BLaER1 (cell line): ENCODE data around the gene CPD.
A peak's percentile ranks its signal among the peaks of the same experiment; 100 is the strongest.

ENCODE experiments used
- H3K27ac ChIP-seq: shearing (Covaris generic); formaldehyde crosslinking; 2 replicates; pipeline ENCODE4 v1.8.1; 2022
- H3K27me3 ChIP-seq: shearing (Covaris generic); formaldehyde crosslinking; 2 replicates; pipeline ENCODE4 v1.8.1; 2022
- H3K36me3 ChIP-seq: shearing (Covaris generic); formaldehyde crosslinking; 2 replicates; pipeline ENCODE4 v1.8.1; 2022
- H3K4me1 ChIP-seq: shearing (Covaris generic); formaldehyde crosslinking; 2 replicates; pipeline ENCODE4 v1.8.1; 2022
- H3K4me2 ChIP-seq: shearing (Covaris generic); formaldehyde crosslinking; 2 replicates; pipeline ENCODE4 v1.8.1; 2022
- H3K4me3 ChIP-seq: shearing (Covaris generic); formaldehyde crosslinking; 2 replicates; pipeline ENCODE4 v1.8.1; 2022
- H3K9ac ChIP-seq: shearing (Covaris generic); formaldehyde crosslinking; 2 replicates; pipeline ENCODE4 v1.8.1; 2022
- H3K9me3 ChIP-seq: shearing (Covaris generic); formaldehyde crosslinking; 2 replicates; pipeline ENCODE4 v1.8.1; 2022
- H4K20me1 ChIP-seq: shearing (Covaris generic); formaldehyde crosslinking; 2 replicates; pipeline ENCODE4 v1.8.1; 2022
- Cebpa-rat ChIP-seq: shearing (Covaris generic); IDR thresholded peaks from 2 replicates; pipeline ENCODE4 v1.8.1; 2022

CPD gene

GRCh38 chr17:30354701-30355100, 24.0 kb upstream of the CPD start:
- Histone ChIP-seq H3K9ac (no peak overlapping the region), H3K27ac (no peak overlapping the region), H4K20me1 (no peaks in the 10 kb centered on the region), H3K4me1 (no peaks in the 10 kb centered on the region), H3K27me3 (no peaks in the 10 kb centered on the region), H3K9me3 (no peaks in the 10 kb centered on the region), H3K36me3 (no peaks in the 10 kb centered on the region), H3K4me2 (no peak overlapping the region), H3K4me3 (no peak overlapping the region)
- TF ChIP-seq Cebpa-rat: no peak

GRCh38 chr17:30357476-30357875, 21.3 kb upstream of the CPD start:
- H3K9me3 ChIP-seq: peaks cover 14% of the 10 kb centered on the region
- no peak overlapping the region for H3K4me3 ChIP-seq
- H3K36me3 ChIP-seq: no peaks in the 10 kb centered on the region
- H3K9ac ChIP-seq: no peak overlapping the region
- H3K4me2 ChIP-seq: no peak overlapping the region
- no peaks in the 10 kb centered on the region for H3K27me3 ChIP-seq
- H3K4me1 ChIP-seq: no peaks in the 10 kb centered on the region
- no peak for TF ChIP-seq Cebpa-rat
- H4K20me1 ChIP-seq: no peaks in the 10 kb centered on the region
- no peak overlapping the region for H3K27ac ChIP-seq

GRCh38 chr17:30358055-30358760, 20.5 kb upstream of the CPD start:
- Histone ChIP-seq H3K4me1 (peaks cover 1% of the 10 kb centered on the region), H3K4me3 (no peak overlapping the region), H4K20me1 (no peaks in the 10 kb centered on the region), H3K27ac (no peak overlapping the region), H3K36me3 (no peaks in the 10 kb centered on the region), H3K27me3 (no peaks in the 10 kb centered on the region), H3K9ac (no peak overlapping the region), H3K9me3 (peaks cover 18% of the 10 kb centered on the region), H3K4me2 (no peak overlapping the region)
- no peak for TF ChIP-seq Cebpa-rat

- Histone ChIP-seq H3K27ac (no peak overlapping the region), H3K9ac (no peak overlapping the region)
Observed at GRCh38 chr17:30360086-30360808, 18.5 kb upstream of the CPD start.

GRCh38 chr17:30361766-30362279, 16.9 kb upstream of the CPD start:
- H3K27ac ChIP-seq: no peak overlapping the region
- no peaks in the 10 kb centered on the region for H4K20me1 ChIP-seq
- H3K9ac ChIP-seq: no peak overlapping the region
- no peak overlapping the region for H3K4me3 ChIP-seq
- H3K4me1 ChIP-seq: peaks cover 12% of the 10 kb centered on the region
- no peaks in the 10 kb centered on the region for H3K36me3 ChIP-seq
- TF ChIP-seq Cebpa-rat: no peak
- H3K27me3 ChIP-seq: no peaks in the 10 kb centered on the region
- H3K4me2 ChIP-seq: no peak overlapping the region
- H3K9me3 ChIP-seq: peaks cover 18% of the 10 kb centered on the region

More at GRCh38 chr17:30360086-30360808, 18.5 kb upstream of the CPD start:
- peaks cover 18% of the 10 kb centered on the region for H3K9me3 ChIP-seq
- no peak overlapping the region for H3K4me3 ChIP-seq
- H3K27me3 ChIP-seq: no peaks in the 10 kb centered on the region
- H3K36me3 ChIP-seq: no peaks in the 10 kb centered on the region
- no peak overlapping the region for H3K4me2 ChIP-seq
- H3K4me1 ChIP-seq: peaks cover 12% of the 10 kb centered on the region
- no peaks in the 10 kb centered on the region for H4K20me1 ChIP-seq
- no peak for TF ChIP-seq Cebpa-rat

GRCh38 chr17:30363715-30364202, 15.0 kb upstream of the CPD start:
- no peaks in the 10 kb centered on the region for H3K27me3 ChIP-seq
- H3K4me1 ChIP-seq: peaks cover 12% of the 10 kb centered on the region
- no peak overlapping the region for H3K9ac ChIP-seq
- H3K4me3 ChIP-seq: no peak overlapping the region
- peaks cover 18% of the 10 kb centered on the region for H3K9me3 ChIP-seq
- TF ChIP-seq Cebpa-rat: no peak
- peak overlapping the region; percentile 36 for H3K4me2 ChIP-seq
- no peak overlapping the region for H3K27ac ChIP-seq
- H3K36me3 ChIP-seq: no peaks in the 10 kb centered on the region
- no peaks in the 10 kb centered on the region for H4K20me1 ChIP-seq

GRCh38 chr17:30366536-30366935, 12.2 kb upstream of the CPD start:
- Histone ChIP-seq H3K36me3 (no peaks in the 10 kb centered on the region), H3K9me3 (peaks cover 13% of the 10 kb centered on the region), H3K27ac (no peak overlapping the region), H3K9ac (no peak overlapping the region), H3K27me3 (no peaks in the 10 kb centered on the region), H4K20me1 (no peaks in the 10 kb centered on the region), H3K4me1 (peaks cover 12% of the 10 kb centered on the region), H3K4me3 (no peak overlapping the region), H3K4me2 (no peak overlapping the region)
- no peak for TF ChIP-seq Cebpa-rat

GRCh38 chr17:30368912-30369720, 9.6 kb upstream of the CPD start:
- H3K9me3 ChIP-seq: no peaks in the 10 kb centered on the region
- no peaks in the 10 kb centered on the region for H4K20me1 ChIP-seq
- no peaks in the 10 kb centered on the region for H3K36me3 ChIP-seq
- H3K4me1 ChIP-seq: peaks cover 1% of the 10 kb centered on the region; the same call in 1 of the 2 replicates
- no peak for TF ChIP-seq Cebpa-rat
- H3K9ac ChIP-seq: no peak overlapping the region
- no peak overlapping the region for H3K4me2 ChIP-seq
- H3K4me3 ChIP-seq: no peak overlapping the region
- H3K27ac ChIP-seq: no peak overlapping the region
- H3K27me3 ChIP-seq: no peaks in the 10 kb centered on the region

- Histone ChIP-seq H3K27me3 (no peaks in the 10 kb centered on the region), H3K9ac (no peak overlapping the region), H4K20me1 (no peaks in the 10 kb centered on the region), H3K36me3 (no peaks in the 10 kb centered on the region), H3K4me1 (no peaks in the 10 kb centered on the region), H3K27ac (no peak overlapping the region), H3K4me2 (no peak overlapping the region), H3K4me3 (no peak overlapping the region), H3K9me3 (no peaks in the 10 kb centered on the region)
- no peak for TF ChIP-seq Cebpa-rat
Observed at GRCh38 chr17:30369995-30370394, 8.7 kb upstream of the CPD start.
